HG03045 (cell line): Measurements from ENCODE around the gene DLX6.

ENCODE experiments used
- ATAC-seq: cut with Tn5 transposase; IDR thresholded peaks from one replicate; pipeline ENCODE4 v1.9.1; 2021; ENCODE audit warnings: mild to moderate bottlenecking, moderate library complexity; ENCODE audit not compliant: unreplicated experiment

The DLX6 gene

DNA sequence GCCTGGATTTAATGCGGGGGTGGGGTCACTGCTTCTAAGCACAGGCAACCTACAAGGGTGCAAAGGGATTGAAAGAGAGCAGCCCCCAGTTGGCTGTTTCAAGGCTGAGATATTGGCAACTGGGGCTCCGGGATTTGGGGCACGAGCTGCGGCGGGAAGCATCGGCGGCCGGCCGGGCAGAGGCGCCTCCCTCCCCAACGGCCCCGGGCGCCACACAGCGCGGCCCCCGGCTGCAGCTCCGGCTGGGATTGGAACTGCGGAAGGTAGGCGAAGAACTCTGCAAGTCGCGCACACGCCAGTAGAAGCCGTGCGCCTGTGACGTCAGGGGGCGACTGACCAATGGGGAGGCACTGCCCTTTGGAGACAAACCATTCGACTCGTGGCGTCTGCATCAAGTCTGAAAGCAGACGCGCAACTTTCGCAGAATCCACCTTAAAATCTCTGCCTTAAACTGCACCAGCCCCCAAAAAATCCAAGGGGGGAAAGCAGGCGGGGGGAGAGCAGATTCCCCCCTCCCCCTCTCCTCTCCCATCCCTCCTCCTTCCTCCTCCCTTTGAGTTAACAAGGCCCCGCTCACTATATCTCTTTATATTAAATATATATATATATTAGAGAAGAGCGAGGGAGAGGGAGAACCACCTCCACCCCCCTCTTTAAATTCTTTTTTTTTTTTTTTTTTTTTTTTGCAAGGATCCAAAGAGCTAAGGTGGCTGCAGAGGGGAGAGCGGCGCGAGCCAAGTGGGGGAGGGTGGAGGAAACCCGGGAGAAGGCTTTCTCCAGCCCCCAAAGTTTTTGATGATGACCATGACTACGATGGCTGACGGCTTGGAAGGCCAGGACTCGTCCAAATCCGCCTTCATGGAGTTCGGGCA, at the start of gene DLX6:
Gene DLX6, plus strand, starts transcription at position 371 of the 872 bp plus-strand sequence. Its CDS starts 425 bp downstream, at position 796.
- ATAC-seq = no peak

DNA sequence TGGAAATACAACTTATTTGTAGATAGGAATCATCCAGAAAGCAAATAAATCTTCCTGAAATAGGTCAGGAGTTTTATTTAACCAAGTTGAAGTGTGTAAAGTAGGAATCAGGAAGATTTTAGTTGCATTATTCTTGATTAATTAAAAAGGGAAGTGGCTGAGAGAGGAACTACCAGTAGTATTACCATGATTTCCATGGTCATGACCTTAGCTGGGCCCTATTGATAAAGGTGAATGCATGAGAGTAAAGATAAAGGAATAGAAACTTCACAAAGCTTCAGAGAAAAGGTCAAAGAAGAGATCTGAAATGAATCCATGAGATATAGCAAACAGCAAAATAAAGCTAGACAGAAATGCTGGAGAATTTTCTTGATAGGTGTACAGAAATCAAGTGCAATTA, 46.2 kb upstream of the DLX6 start:
- no peak for ATAC-seq

DNA sequence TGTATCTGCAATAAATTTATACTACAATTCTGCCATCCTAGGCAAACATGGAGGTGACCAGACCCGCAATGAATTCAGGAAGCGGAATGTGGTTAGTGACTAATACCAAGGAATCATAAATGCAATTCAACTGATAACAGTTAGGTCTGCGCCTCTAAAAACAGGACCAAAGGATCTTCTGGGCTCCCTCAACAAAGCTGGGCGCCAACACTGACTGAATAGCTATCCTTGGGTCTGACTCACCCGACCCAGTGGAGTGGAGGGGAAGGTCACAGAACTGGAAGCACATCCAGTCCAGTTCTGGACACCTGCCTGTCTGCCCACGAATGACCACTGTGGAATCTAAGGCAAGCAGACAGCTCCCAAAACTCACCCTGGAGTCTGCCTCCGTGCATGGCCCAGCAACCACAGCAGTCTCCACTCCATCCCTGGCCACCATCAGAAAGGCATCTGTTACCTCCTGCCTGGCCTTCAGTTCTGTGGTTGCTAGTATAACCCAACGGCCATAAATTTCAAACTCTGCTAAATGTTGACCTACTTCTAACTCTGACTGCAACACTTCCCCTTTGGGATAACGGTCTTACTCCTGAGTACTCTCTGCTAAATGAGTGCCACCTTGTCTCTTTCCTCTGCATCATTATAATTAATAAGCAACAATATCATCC, 43.0 kb upstream of the DLX6 start:
- ATAC-seq = no peak

GRCh38 chr7:96968981-96969380, 36.4 kb upstream of the DLX6 start:
- ATAC-seq = no peak

- no peak for ATAC-seq
Observed at GRCh38 chr7:96970739-96971138, 34.6 kb upstream of the DLX6 start.

- ATAC-seq = no peak
Observed at GRCh38 chr7:96973986-96974385, 31.4 kb upstream of the DLX6 start.

DNA sequence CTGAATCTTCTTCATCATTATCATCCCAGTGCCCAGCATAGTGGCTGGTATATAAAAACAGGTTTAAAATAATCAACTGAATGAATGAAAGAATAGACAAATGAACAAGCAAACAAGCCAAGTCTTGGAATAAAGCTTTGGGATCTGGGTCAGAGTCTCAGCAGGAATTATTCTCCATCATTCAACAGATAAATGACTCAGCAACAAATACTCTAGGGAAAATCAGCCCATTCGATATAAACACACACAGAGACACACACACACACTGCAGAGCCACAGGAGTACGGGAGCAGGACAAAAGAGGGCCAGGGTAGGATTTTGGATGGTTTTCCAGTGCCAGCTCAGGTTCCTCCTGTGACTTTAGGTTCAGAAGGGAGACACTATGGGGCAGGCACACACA, 29.2 kb upstream of the DLX6 start:
- ATAC-seq = no peak

DNA sequence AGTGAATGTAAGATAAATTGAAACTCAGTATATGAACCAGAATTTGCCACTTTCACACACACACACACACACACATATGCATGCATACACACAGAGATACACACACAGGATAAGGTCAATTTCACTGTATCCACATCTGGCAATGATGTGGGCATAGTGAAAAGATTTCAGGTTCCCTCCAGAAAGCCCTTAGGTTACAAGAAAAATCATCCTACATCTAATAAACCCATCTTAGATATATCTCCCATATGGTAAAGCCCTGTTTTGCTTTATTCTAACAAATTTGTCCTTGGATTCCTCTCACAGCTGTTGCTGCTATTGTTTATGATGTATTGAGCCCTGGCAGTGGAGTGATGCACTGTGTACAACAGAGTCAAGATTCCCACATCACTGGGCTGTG, 27.9 kb upstream of the DLX6 start:
- no peak for ATAC-seq

DNA sequence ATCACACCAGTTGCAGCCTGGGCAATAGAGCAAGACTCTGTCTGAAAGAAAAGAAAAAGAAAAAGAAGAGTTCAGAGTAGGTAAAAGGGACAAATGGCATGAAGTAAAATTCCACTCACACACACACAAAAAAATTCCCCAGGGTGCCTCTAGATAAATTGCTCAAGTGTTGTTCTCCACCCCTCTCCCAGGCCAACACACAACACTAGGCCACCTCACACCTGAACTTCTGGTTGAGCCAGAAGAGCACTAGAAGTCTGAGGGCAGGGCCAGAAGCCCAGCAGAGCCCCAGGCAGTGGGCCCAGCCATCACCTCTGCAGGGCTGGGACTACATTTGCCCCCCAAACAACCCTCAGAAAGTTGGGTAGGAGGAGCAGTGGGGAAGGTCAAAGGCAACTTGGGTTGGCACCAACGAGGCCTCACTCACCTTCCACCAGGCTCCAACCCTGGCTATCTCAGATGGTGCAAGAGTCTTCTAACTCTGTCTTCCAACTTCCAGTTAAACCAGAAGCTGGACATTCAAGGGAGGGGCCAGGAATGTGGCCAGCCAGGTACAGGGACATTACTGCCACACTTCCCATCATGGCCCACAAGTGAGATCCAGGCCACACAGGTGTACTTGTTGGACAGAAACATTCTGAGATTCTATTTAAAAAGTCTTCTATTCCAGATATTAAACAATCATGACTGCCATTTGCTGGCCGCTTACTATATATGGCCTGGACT, 25.6 kb upstream of the DLX6 start:
- ATAC-seq = no peak

DNA sequence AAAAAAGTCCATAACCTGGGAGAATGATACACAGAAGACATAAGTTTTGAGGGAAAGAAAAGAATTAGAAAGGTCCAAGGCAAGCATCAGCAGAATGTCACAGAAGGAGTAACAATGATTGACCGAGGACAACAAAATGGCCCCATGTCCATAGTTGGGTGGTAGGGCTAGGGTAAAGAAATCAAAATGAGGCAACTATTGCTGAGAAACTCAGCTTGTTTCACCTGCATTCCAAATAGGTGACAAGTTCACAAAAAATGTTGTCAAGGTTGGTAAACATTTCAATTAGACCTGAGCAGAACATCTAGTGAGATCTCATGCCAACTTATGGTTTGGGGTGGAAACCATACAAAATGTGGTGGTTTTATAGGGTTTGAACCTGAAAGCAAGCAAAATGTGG, 22.8 kb upstream of the DLX6 start:
- ATAC-seq = no peak

GRCh38 chr7:96985992-96986391, 19.4 kb upstream of the DLX6 start:
- ATAC-seq = no peak

DNA sequence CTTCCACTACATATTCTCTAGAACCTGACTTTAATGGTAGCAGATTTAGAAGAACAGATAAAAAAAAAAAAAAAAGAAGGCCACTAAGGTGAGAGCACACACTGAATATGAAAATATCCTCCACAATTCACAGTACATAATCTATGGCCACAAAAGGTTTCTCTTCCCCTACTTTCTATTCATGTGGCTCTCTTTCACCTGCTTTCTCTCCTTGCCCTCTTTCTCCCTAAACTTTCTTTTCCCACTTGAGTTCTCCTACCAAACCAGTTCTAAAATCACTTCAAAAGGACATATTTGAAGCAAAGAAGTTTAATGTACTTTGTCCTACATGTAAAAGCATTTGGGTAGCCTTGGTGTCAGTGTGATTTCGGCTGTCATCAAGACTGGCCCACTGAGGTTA, 18.5 kb upstream of the DLX6 start:
- ATAC-seq = no peak

- ATAC-seq = no peak
Observed at GRCh38 chr7:96987719-96988118, 17.6 kb upstream of the DLX6 start.

DNA sequence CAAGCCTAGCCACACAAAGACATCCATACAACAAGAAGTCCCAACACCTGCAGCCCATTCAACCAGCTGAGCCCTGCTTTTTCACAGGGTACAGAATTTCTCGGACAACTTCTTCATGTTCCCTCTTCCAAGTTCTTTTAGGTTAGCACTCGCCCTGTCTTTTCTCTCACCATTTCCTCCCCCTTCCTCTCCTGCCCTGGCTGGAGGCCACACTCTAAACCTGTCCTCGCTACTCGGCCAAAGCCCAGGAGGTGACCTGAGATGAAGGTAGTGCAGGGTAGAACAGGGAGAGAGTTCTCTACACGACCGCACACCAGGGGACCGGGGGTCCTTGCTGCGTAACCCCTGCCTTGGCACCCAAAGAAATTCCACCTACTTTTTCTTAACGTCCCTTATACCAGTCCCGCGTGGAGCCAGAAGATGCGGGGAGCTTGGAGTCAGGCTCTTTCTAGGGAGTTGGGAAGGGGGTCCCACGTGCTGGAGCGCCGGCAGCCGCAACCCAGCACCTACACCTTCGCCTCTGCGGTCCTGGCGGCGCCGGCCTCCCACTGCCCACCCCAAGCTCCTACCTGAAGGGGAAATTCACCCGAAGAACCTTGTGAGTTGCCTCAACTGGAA, 16.0 kb upstream of the DLX6 start:
- no peak for ATAC-seq

DNA sequence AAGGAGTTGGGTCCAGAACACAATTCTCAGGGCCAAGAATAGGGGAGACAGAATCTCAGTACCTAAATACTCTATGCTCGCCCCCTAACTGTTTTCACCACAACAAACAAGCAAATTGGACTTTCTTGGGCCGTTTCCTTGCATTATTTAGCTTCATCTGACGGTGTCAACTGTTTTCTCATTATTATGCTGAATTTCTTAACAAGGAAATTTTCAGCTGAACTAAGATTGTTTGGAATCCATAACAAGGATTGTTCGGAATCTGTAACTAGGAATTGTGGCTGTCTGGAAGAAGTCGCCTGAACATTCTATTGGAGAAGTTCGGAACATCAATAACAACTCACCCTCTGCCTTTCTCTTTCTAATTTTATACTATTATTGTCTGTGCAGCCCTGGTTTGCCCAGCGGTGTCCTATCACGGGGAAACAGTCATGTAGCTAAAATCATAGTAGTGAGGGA, 15.5 kb upstream of the DLX6 start:
- ATAC-seq = no peak

DNA sequence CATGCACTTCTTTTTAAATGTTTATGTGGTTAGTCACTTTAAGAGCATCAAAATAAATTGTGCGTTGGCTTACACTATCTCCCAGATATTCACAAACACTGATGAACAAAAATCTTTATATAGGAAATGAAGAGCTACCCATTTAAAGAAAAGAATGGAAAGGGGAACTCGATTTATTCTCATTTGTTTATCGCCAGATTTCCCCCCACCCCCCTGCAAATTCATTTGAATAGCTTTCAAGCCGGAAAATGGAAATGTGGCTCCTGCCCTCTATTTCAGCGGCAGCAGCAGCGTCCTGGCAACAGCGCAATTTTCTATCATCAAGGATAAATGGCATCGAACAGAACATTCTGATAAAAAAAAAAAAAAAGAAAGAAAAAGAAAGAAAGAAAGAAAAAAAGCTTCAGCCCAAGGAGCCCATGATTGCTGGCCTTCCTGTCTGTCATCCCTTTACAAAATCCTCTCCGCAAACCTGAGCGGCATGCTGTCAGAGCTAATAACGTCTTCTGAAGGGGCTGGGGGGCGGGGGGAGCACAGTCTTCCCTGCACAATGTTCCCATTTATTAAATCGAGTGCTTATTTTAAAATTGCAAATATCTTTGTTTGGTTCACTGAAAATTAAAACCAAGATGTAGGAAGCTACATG, 13.7 kb upstream of the DLX6 start:
- no peak for ATAC-seq

- ATAC-seq = no peak
Observed at GRCh38 chr7:96992192-96993005, 13.0 kb upstream of the DLX6 start.

DNA sequence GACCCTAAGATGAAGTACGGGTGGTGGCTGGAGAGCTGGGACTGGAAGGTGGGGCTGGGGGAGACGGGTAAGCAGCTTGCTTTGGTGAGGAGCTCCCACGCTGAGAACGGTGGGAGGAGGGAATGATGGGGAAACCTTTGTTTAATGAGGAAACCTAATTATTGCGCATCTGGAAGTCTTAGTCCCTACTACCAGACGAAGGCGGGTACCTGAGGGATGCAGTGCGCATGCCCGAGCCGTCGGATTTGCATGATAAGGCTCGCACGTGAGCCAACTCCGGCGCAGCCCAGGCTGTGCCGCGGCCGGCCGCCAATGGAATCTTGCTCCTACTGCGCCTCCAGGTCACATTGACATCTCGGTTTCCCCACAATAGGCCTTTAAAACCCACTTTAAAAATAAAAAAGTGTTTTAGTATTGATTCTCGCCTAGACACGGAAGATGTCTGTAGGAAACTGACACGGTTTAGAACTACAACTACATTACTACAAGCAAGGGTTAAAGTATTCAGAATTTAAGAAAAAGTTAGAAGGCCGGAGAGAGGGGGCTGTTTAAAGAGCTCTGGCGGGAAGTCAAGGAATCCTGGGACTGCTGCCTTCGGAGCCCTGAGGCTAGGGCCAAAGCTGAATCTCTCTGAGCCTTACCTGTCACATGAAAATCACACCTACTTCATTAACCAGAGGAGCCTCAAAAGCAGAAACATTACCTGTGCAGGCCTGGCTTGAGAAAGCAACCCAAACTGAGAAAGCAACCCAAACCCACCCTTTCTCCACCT, 12.1 kb upstream of the DLX6 start:
- no peak for ATAC-seq

DNA sequence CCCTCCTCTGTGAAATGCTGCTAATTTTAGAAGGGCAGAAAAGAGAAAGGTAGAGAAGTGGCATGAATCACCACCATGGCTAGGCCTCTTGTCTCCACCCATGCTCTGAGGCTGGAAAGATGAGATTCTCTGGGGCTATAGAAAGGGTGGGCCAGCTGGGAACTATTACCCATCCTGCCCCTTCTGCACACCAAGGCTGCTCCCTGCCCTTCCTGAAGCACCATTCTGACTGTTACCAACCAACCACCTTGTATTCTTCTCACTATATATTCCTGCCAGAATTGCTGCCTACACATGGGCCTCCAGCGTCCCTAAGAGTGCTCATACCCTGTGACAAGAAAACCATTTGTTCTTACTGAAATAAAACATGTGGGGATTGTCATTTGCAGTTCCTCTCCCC, 11.4 kb upstream of the DLX6 start:
- ATAC-seq = no peak
